Measurements from ENCODE around the gene EIPR1.

- TF ChIP-seq, protein P1, sequence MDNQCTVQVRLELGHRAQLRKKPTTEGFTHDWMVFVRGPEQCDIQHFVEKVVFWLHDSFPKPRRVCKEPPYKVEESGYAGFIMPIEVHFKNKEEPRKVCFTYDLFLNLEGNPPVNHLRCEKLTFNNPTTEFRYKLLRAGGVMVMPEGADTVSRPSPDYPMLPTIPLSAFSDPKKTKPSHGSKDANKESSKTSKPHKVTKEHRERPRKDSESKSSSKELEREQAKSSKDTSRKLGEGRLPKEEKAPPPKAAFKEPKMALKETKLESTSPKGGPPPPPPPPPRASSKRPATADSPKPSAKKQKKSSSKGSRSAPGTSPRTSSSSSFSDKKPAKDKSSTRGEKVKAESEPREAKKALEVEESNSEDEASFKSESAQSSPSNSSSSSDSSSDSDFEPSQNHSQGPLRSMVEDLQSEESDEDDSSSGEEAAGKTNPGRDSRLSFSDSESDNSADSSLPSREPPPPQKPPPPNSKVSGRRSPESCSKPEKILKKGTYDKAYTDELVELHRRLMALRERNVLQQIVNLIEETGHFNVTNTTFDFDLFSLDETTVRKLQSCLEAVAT (IDR thresholded peaks at IDR 0.05) = no peak
- TF ChIP-seq SMC3 (IDR thresholded peaks at IDR 0.05; ENCODE audit: borderline replicate concordance, low read length) (peak; percentile 96), NRF1 (conservative IDR thresholded peaks at IDR 0.05; ENCODE audit: low read depth, low read length) (no peak), POLR2A (IDR thresholded peaks at IDR 0.05; ENCODE audit: low read depth, low read length) (no peak), CHD2 (IDR thresholded peaks at IDR 0.05; ENCODE audit: borderline replicate concordance, low read depth, low read length) (no peak), POLR2AphosphoS5 (IDR thresholded peaks at IDR 0.05; ENCODE audit: low read length) (no peak)
Observed at GRCh38 chr2:3303583-3304406, 73.8 kb downstream of the EIPR1 start.
